HepG2 (cell line): ENCODE results near the gene AUTS2. TPM values are rescaled to one million over a fixed set of nuclear protein-coding genes. Genes with fewer than 3 reads are reported as not detected.

ENCODE experiments used
- ATAC-seq: fragments of 200-7000 bp; cut with Tn5 transposase; 3 replicates; pipeline ENCODE4 v1.9.1; 2020; ENCODE audit warnings: mild to moderate bottlenecking, moderate library complexity
- BruUV-seq: library from RNA; stranded (reverse); fragments of 400-500 nt; replicated peaks from 2 replicates; lab custom pipeline; 2021; lab: Mats Ljungman, UMichigan
- CTCF ChIA-PET: fragments of 300-600 bp; formaldehyde crosslinking; extraction: SDS; loops from one replicate; lab custom pipeline; 2021; ENCODE audit warnings: low total read pairs, inconsistent platforms, low intra/inter-chr PET ratio; lab: Yijun Ruan, JAX
- POLR2A ChIA-PET: fragments of 350-600 bp; sonication (Branson Sonifier 250); formaldehyde crosslinking; loops from one replicate; lab custom pipeline; 2020; ENCODE audit warnings: antibody characterized with exemption, inconsistent platforms; lab: Yijun Ruan, JAX
- DNase-seq: peaks from one replicate; pipeline ENCODE4 v3.0.0-alpha.2; 2015; ENCODE audit warnings: low spot score
- FAIRE-seq: peaks from 3 replicates; lab custom pipeline; 2011; peaks lifted over from hg19 to GRCh38; lab: Jason Lieb, UNC
- H2AFZ ChIP-seq: one replicate; pipeline ENCODE4 v1.6.1; 2011; ENCODE audit warnings: low read length, inconsistent platforms
- H3K27ac ChIP-seq: fragments of 300-600 bp; 3 replicates; pipeline ENCODE4 v1.8.0; 2011; ENCODE audit warnings: mixed run types, mild to moderate bottlenecking, mixed read lengths, low read length, inconsistent platforms; ENCODE audit not compliant: insufficient read depth; ENCODE audit errors: extremely low read length
- H3K27me3 ChIP-seq, 2 experiments: fragments of 200-600 bp in 1 of 2; 2 replicates in 1 of 2; 3 replicates in 1 of 2; pipeline versions ENCODE4 v1.6.0 to v1.8.0; 2011; ENCODE audit warnings: low read length in 2 of 2, mild to moderate bottlenecking in 2 of 2, moderate library complexity in 2 of 2, inconsistent platforms in 1 of 2; ENCODE audit not compliant: insufficient read depth in 2 of 2, control insufficient read depth in 1 of 2
- H3K36me3 ChIP-seq, 2 experiments: fragments of 200-600 bp in 1 of 2; replicated peaks in 1 of 2; 2 replicates in 1 of 2; 3 replicates in 1 of 2; pipeline versions ENCODE4 v1.5.1 to v1.8.0; 2011; ENCODE audit warnings: low read length in 2 of 2, inconsistent platforms in 1 of 2; ENCODE audit not compliant: insufficient read depth in 2 of 2, control insufficient read depth in 1 of 2
- H3K4me1 ChIP-seq: 2 replicates; pipeline ENCODE4 v1.5.1; 2012; ENCODE audit warnings: low read length, inconsistent platforms; ENCODE audit not compliant: insufficient read depth
- H3K4me2 ChIP-seq: 2 replicates; pipeline ENCODE4 v1.6.0; 2011; ENCODE audit warnings: low read depth, low read length, inconsistent platforms
- H3K4me3 ChIP-seq, 3 experiments: fragments of 200-600 bp in 1 of 3; sonication (generic), shearing (Covaris generic) in 1 of 3; replicated peaks in 1 of 3; 2 replicates each; pipeline ENCODE4 v1.5.1; 2011 to 2016; ENCODE audit warnings: low read length in 3 of 3, inconsistent platforms in 2 of 3, low read depth in 2 of 3, mild to moderate bottlenecking in 2 of 3, control low read depth in 1 of 3, mixed read lengths in 1 of 3; ENCODE audit not compliant: insufficient read depth in 1 of 3
- H3K79me2 ChIP-seq: one replicate; pipeline ENCODE4 v1.6.1; 2011; ENCODE audit warnings: low read length, inconsistent platforms; ENCODE audit not compliant: insufficient read depth
- H3K9ac ChIP-seq: 2 replicates; pipeline ENCODE4 v1.6.0; 2011; ENCODE audit warnings: mild to moderate bottlenecking, low read depth, low read length, inconsistent platforms; ENCODE audit not compliant: insufficient read depth
- H3K9me3 ChIP-seq: 2 replicates; pipeline ENCODE4 v1.5.1; 2012; ENCODE audit warnings: mild to moderate bottlenecking, low read length
- H4K20me1 ChIP-seq: 2 replicates; pipeline ENCODE4 v1.6.0; 2011; ENCODE audit warnings: inconsistent platforms, mild to moderate bottlenecking, low read length, moderate library complexity; ENCODE audit not compliant: insufficient read depth
- ADNP ChIP-seq: sonication (generic); formaldehyde crosslinking; IDR thresholded peaks from 2 replicates; pipeline ENCODE4 v1.4.0; 2020; ENCODE audit warnings: missing genetic modification reagents
- AHR ChIP-seq: IDR thresholded peaks from 2 replicates; pipeline ENCODE4 v1.6.1; 2018; ENCODE audit warnings: missing genetic modification reagents, missing compliant biosample characterization
- AKAP8 ChIP-seq: sonication (generic); formaldehyde crosslinking; IDR thresholded peaks from 2 replicates; pipeline ENCODE4 v1.5.1; 2020; ENCODE audit warnings: mild to moderate bottlenecking, missing genetic modification reagents
- DNMT1 ChIP-seq: sonication (generic); formaldehyde crosslinking; IDR thresholded peaks from 2 replicates; pipeline ENCODE4 v1.5.1; 2020; ENCODE audit warnings: mild to moderate bottlenecking, missing genetic modification reagents
- RNF2 ChIP-seq: fragments of 450-650 bp; conservative IDR thresholded peaks from 2 replicates; pipeline ENCODE4 v1.6.1; 2016; ENCODE audit warnings: low read depth
- SPEN ChIP-seq: sonication (generic); formaldehyde crosslinking; IDR thresholded peaks from 2 replicates; pipeline ENCODE4 v1.5.1; 2020; ENCODE audit warnings: low read depth, mild to moderate bottlenecking, missing genetic modification reagents
- TFDP1 ChIP-seq: IDR thresholded peaks from 2 replicates; pipeline ENCODE4 v1.6.1; 2016; ENCODE audit warnings: missing compliant biosample characterization, missing genetic modification reagents, borderline replicate concordance
- TMF1 ChIP-seq: sonication (generic); formaldehyde crosslinking; IDR thresholded peaks from 2 replicates; pipeline ENCODE4 v1.8.1; 2022; ENCODE audit warnings: low read depth, missing genetic modification reagents
- WIZ ChIP-seq: sonication (generic); formaldehyde crosslinking; IDR thresholded peaks from 2 replicates; pipeline ENCODE4 v1.5.1; 2020; ENCODE audit warnings: mild to moderate bottlenecking, missing genetic modification reagents
- ZBTB7A ChIP-seq: sonication (generic); formaldehyde crosslinking; IDR thresholded peaks from 2 replicates; pipeline ENCODE4 v1.8.0; 2022; ENCODE audit warnings: mild to moderate bottlenecking, missing genetic modification reagents
- ZNF260 ChIP-seq: sonication (generic); formaldehyde crosslinking; IDR thresholded peaks from 2 replicates; pipeline ENCODE4 v1.4.0; 2020; ENCODE audit warnings: missing genetic modification reagents, low read depth, mild to moderate bottlenecking, borderline replicate concordance
- ZNF350 ChIP-seq: sonication (generic); formaldehyde crosslinking; IDR thresholded peaks from 2 replicates; pipeline ENCODE4 v1.4.0; 2020; ENCODE audit warnings: mild to moderate bottlenecking, low read depth, missing genetic modification reagents, borderline replicate concordance
- ZNF414 ChIP-seq: sonication (generic); formaldehyde crosslinking; IDR thresholded peaks from 2 replicates; pipeline ENCODE4 v1.5.0; 2020; ENCODE audit warnings: missing genetic modification reagents
- ZNF546 ChIP-seq: sonication (generic); formaldehyde crosslinking; conservative IDR thresholded peaks from 2 replicates; pipeline ENCODE4 v1.8.1; 2023; ENCODE audit warnings: mild to moderate bottlenecking, missing genetic modification reagents
- ZNF737 ChIP-seq: sonication (generic); formaldehyde crosslinking; IDR thresholded peaks from 2 replicates; pipeline ENCODE4 v1.5.0; 2020; ENCODE audit warnings: missing genetic modification reagents, mild to moderate bottlenecking, borderline replicate concordance
- ZSCAN21 ChIP-seq: sonication (generic); formaldehyde crosslinking; IDR thresholded peaks from 2 replicates; pipeline ENCODE4 v1.8.0; 2022; ENCODE audit warnings: mild to moderate bottlenecking, missing genetic modification reagents, moderate library complexity, borderline replicate concordance
- WGBS: methylation state at CpG from one replicate; pipeline ENCODE4 v1.1.6; 2017; ENCODE audit warnings: low lambda C conversion rate; 5-methylcytosine and 5-hydroxymethylcytosine counted together
- in situ Hi-C: cut with HindIII; loops from 2 replicates; pipeline ENCODE4 v1.10.0; 2017; ENCODE audit warnings: low pct_unique_long_range_greater_than_20kb; ENCODE audit not compliant: extremely low pct_ligation_motif_present
- intact Hi-C: fragments of 100-400 bp; cut with micrococcal nuclease; formaldehyde crosslinking; loops from one replicate; pipeline ENCODE4 v1.10.0; 2022; ENCODE audit not compliant: unreplicated experiment
- polyA plus RNA-seq, 8 experiments: library from polyadenylated mRNA; depleted of rRNA in 3 of 8; stranded (reverse) in 7 of 8; unstranded in 1 of 8; fragments of >200 nt; fragmentation: Illumina TruSeq in 4 of 8; extraction: Trizol in 4 of 8; gene quantifications; 2 replicates each; pipeline versions ENCODE4 v1.2.1 to v1.2.3, GENCODE V29; 2011 to 2016; ENCODE audit warnings: low read depth in 4 of 8, missing spikeins in 1 of 8, mixed read lengths in 1 of 8; ENCODE audit not compliant: insufficient read depth in 1 of 8
- total RNA-seq, 5 experiments: library from RNA; depleted of rRNA; stranded (reverse); fragments of >200 nt; fragmentation: Illumina TruSeq; extraction: Trizol; gene quantifications; 2 replicates each; pipeline ENCODE4 v1.2.3, GENCODE V29; 2016; ENCODE audit warnings: low read depth in 1 of 5
- TF ChIP-seq, protein P1 (sequence below): sonication (generic); formaldehyde crosslinking; IDR thresholded peaks from 2 replicates; pipeline ENCODE4 v1.4.0; 2020; ENCODE audit warnings: mild to moderate bottlenecking, missing genetic modification reagents

The AUTS2 gene
- total and polyA plus RNA-seq, 2 of the 13 experiments (the other 11 are each of a cell fraction or from before 2014, with no cell fraction given): 0.38 TPM; not detected in 1

GRCh38 chr7:69789563-69789962 is 191.3 kb downstream of the AUTS2 start:
- BruUV-seq: no TSS peak
- no peak for FAIRE-seq
- WGBS: 40% methylated on average over 2 of the region's 2 CpGs
- Histone ChIP-seq H2AFZ (no peak overlapping the region), H3K4me3 (no peak overlapping the region), H3K4me2 (no peak overlapping the region), H3K27ac (no peak overlapping the region), H3K79me2 (no peaks in the 10 kb centered on the region), H3K27me3 (no peaks in the 10 kb centered on the region), H3K36me3 (no peaks in the 10 kb centered on the region), H3K9ac (no peak overlapping the region), H3K4me1 (no peaks in the 10 kb centered on the region), H4K20me1 (no peaks in the 10 kb centered on the region), H3K9me3 (no peaks in the 10 kb centered on the region)
- intact Hi-C loops (no loop called here), in situ Hi-C loops (no loop called here)
- ATAC-seq: no peak
- DNase-seq: no peak
- ChIA-PET CTCF (no interaction called here), POLR2A (no interaction called here)
- TF ChIP-seq SPEN (no peak), ADNP (CRISPR knock-in tag) (no peak), ZNF350 (CRISPR knock-in tag) (no peak), TMF1 (CRISPR knock-in tag) (no peak), ZNF260 (CRISPR knock-in tag) (no peak), DNMT1 (CRISPR knock-in tag) (no peak), ZNF546 (no peak)

- Histone ChIP-seq H4K20me1 (no peaks in the 10 kb centered on the region), H3K27ac (no peak overlapping the region), H2AFZ (no peak overlapping the region), H3K27me3 (no peaks in the 10 kb centered on the region), H3K4me3 (no peak overlapping the region), H3K9me3 (no peaks in the 10 kb centered on the region), H3K36me3 (no peaks in the 10 kb centered on the region), H3K4me2 (no peak overlapping the region), H3K4me1 (no peaks in the 10 kb centered on the region), H3K79me2 (no peaks in the 10 kb centered on the region), H3K9ac (no peak overlapping the region)
- no peak for FAIRE-seq
- no peak for DNase-seq
- ATAC-seq: no peak
- WGBS: 28% methylated on average over 7 of the region's 7 CpGs
- CTCF ChIA-PET: no interaction called here
- BruUV-seq: no TSS peak
- intact Hi-C loops (no loop called here), in situ Hi-C loops (no loop called here)
- POLR2A ChIA-PET: no interaction called here
- TF ChIP-seq, protein P1, sequence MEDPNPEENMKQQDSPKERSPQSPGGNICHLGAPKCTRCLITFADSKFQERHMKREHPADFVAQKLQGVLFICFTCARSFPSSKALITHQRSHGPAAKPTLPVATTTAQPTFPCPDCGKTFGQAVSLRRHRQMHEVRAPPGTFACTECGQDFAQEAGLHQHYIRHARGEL (CRISPR knock-in tag): no peak
- no peak for TF ChIP-seq ZBTB7A (CRISPR knock-in tag)
- no peak for TF ChIP-seq AHR (CRISPR knock-in tag)
- no peak for TF ChIP-seq TFDP1 (CRISPR knock-in tag)
- TF ChIP-seq ZNF737 (CRISPR knock-in tag): no peak
- no peak for TF ChIP-seq RNF2
- no peak for TF ChIP-seq AKAP8 (CRISPR knock-in tag)
- TF ChIP-seq ZNF414 (CRISPR knock-in tag): no peak
- TF ChIP-seq ZSCAN21 (CRISPR knock-in tag): no peak
- TF ChIP-seq WIZ: no peak
These were observed 192.9 kb downstream of the AUTS2 start for GRCh38 chr7:69790977-69791724.
